IPS DF 4.7 (cell line): ENCODE measurements around the gene MEGF9.

Experiments used
- DNase-seq: peaks from one replicate; pipeline ENCODE4 v3.0.0-alpha.2; 2013; ENCODE audit warnings: low spot score; ENCODE audit errors: extremely low read depth

The MEGF9 gene

GRCh38 chr9:120707170-120707569 lies 7.1 kb downstream of the MEGF9 start:
- DNase-seq, result no peak

- DNase-seq, result no peak
These were observed 9.1 kb downstream of the MEGF9 start for GRCh38 chr9:120705174-120705573.

GRCh38 chr9:120702075-120702474 lies 12.2 kb downstream of the MEGF9 start:
- no peak for DNase-seq

- no peak for DNase-seq
These were observed 13.0 kb downstream of the MEGF9 start for GRCh38 chr9:120701248-120701647.

GRCh38 chr9:120698766-120699165 lies 15.5 kb downstream of the MEGF9 start:
- no peak for DNase-seq

- no peak for DNase-seq
These were observed 16.8 kb downstream of the MEGF9 start for GRCh38 chr9:120697448-120697847.

GRCh38 chr9:120696551-120697230 lies 17.6 kb downstream of the MEGF9 start:
- DNase-seq, result no peak

- DNase-seq, result no peak
These were observed 19.7 kb downstream of the MEGF9 start for GRCh38 chr9:120694559-120694958.

GRCh38 chr9:120693700-120694008 lies 20.6 kb downstream of the MEGF9 start:
- DNase-seq, result no peak

- no peak for DNase-seq
These were observed 21.2 kb downstream of the MEGF9 start for GRCh38 chr9:120692901-120693699.

GRCh38 chr9:120690372-120690771 lies 23.9 kb downstream of the MEGF9 start:
- DNase-seq, result no peak

- no peak for DNase-seq
These were observed 24.4 kb downstream of the MEGF9 start for GRCh38 chr9:120689860-120690259.

- DNase-seq, result no peak
These were observed 25.5 kb downstream of the MEGF9 start for GRCh38 chr9:120688758-120689157.

GRCh38 chr9:120683150-120683549 lies 31.1 kb downstream of the MEGF9 start:
- DNase-seq, result no peak

GRCh38 chr9:120681121-120681520 lies 33.1 kb downstream of the MEGF9 start:
- DNase-seq, result no peak

GRCh38 chr9:120680579-120680978 lies 33.7 kb downstream of the MEGF9 start:
- no peak for DNase-seq

GRCh38 chr9:120680161-120680560 lies 34.1 kb downstream of the MEGF9 start:
- DNase-seq, result no peak

- no peak for DNase-seq
These were observed 36.3 kb downstream of the MEGF9 start for GRCh38 chr9:120677965-120678364.

GRCh38 chr9:120676767-120677402 lies 37.4 kb downstream of the MEGF9 start:
- no peak for DNase-seq

GRCh38 chr9:120668399-120668798 lies 45.9 kb downstream of the MEGF9 start:
- no peak for DNase-seq

- DNase-seq, result no peak
These were observed 50.3 kb downstream of the MEGF9 start for GRCh38 chr9:120663950-120664349.

- no peak for DNase-seq
These were observed 50.9 kb downstream of the MEGF9 start for GRCh38 chr9:120663380-120663779.

- DNase-seq, result no peak
These were observed 51.8 kb downstream of the MEGF9 start for GRCh38 chr9:120662513-120662912.
